Gastroesophageal sphincter (tissue), 3 donors: ENCODE results near the gene MORN5.

Experiments
- CTCF ChIP-seq, 4 experiments: fragments of 200-600 bp in 2 of 4; fragments of 450-650 bp in 2 of 4; sonication (generic) in 1 of 4; IDR thresholded peaks; one replicate each; pipeline ENCODE4 v1.5.1; 2017 to 2019; ENCODE audit warnings: antibody characterized with exemption in 4 of 4, mild to moderate bottlenecking in 2 of 4, moderate library complexity in 2 of 4
- EP300 ChIP-seq: sonication (generic); formaldehyde crosslinking; IDR thresholded peaks from one replicate; pipeline ENCODE4 v1.6.1; 2017; ENCODE audit warnings: antibody characterized with exemption, mild to moderate bottlenecking
- POLR2A ChIP-seq, 2 donors: fragments of 450-650 bp; IDR thresholded peaks; one replicate each; pipeline ENCODE4 v1.6.1; 2017; ENCODE audit warnings: antibody characterized with exemption in 2 of 2, mild to moderate bottlenecking in 2 of 2, moderate library complexity in 1 of 2

GRCh38 chr9:122140368-122141193, 19.1 kb upstream of the MORN5 start:
- TF ChIP-seq CTCF (IDR thresholded peaks at IDR 0.05) (no peak), EP300 (no peak), POLR2A (IDR thresholded peaks at IDR 0.05) (no peak)
